Motor neuron (in vitro differentiated cells): Measurements from ENCODE around the gene FEZF2. TPM values are rescaled to one million over a fixed set of nuclear protein-coding genes. Genes with fewer than 3 reads are reported as not detected.

ENCODE experiments used
- ATAC-seq, 8 experiments: fragments of 200-7000 bp; cut with Tn5 transposase; replicated peaks in 6 of 8; 2 replicates each; pipeline ENCODE4 v1.8.0; 2021; ENCODE audit warnings: mild to moderate bottlenecking in 8 of 8, moderate library complexity in 8 of 8
- H3K27ac ChIP-seq, 2 donors: fragments of 250-450 bp; sonication (Bioruptor Pico); 2 replicates each; pipeline ENCODE4 v1.9.0; 2021; ENCODE audit warnings: antibody characterized with exemption in 2 of 2, mild to moderate bottlenecking in 2 of 2, moderate library complexity in 1 of 2
- H3K4me1 ChIP-seq, 2 donors: fragments of 250-450 bp; sonication (Bioruptor Pico); replicated peaks in 1 of 2; 2 replicates each; pipeline ENCODE4 v1.6.1; 2021; ENCODE audit warnings: antibody characterized with exemption in 2 of 2, mild to moderate bottlenecking in 2 of 2, moderate library complexity in 1 of 2
- H3K4me3 ChIP-seq, 5 donors: fragments of 250-450 bp; sonication (Bioruptor Pico); 2 replicates each; pipeline ENCODE4 v1.9.0; 2021; ENCODE audit warnings: antibody characterized with exemption in 5 of 5, mild to moderate bottlenecking in 5 of 5, moderate library complexity in 4 of 5
- WGBS, 10 experiments: fragments of 450-650 bp; shearing (Covaris generic); methylation state at CpG; one replicate each; pipeline ENCODE4 v1.0.0; 2022; 5-methylcytosine and 5-hydroxymethylcytosine counted together
- in situ Hi-C, 9 experiments: fragments of 400-800 bp; cut with MboI; loops; one replicate each; pipeline ENCODE4 v1.15.0; 2021; ENCODE audit warnings: low sequenced_read_pairs in 9 of 9, low pct_unique_long_range_greater_than_20kb in 2 of 9; ENCODE audit not compliant: unreplicated experiment in 9 of 9
- total RNA-seq, 8 experiments: library from RNA; unstranded; fragments of 300-600 nt; gene quantifications; 2 replicates each; pipeline versions ENCODE4 v1.2.3 to v1.2.4, GENCODE V29; 2022

Gene FEZF2
- total RNA-seq, result 1 to 10 TPM in 1 of 8 experiments, under 1 TPM in 3, not detected in 4; 0.15 to 1.6 (median 0.47) TPM

GRCh38 chr3:62373215-62373614 lies at the start of gene FEZF2:
FEZF2 (minus strand) TSS chr3:62373550; CDS start chr3:62372868, 682 bp downstream.
- 0% methylated on average over 2 of the region's 28 CpGs; no CpG with 5 or more reads in 9 of the 10 experiments for WGBS, 10 experiments
- peak in 4 of 8 experiments; percentile 24 to 31 (median 26) for ATAC-seq
- H3K4me1 ChIP-seq, result peaks cover 1 to 5% of the 10 kb centered on the region in 2 donors
- in situ Hi-C loops, result no loop called here
- peak within 1 kb of the TSS in 1 of 5 donors; percentile 7 for H3K4me3 ChIP-seq
- H3K27ac ChIP-seq, result no peak within 1 kb of the TSS

- peak in 4 of 8 experiments; percentile 36 to 73 (median 62) for ATAC-seq
- in situ Hi-C loops, result no loop called here
- Histone ChIP-seq H3K4me1 (peaks cover 5 to 9% of the 10 kb centered on the region in 2 donors), H3K27ac (no peak overlapping the region), H3K4me3 (no peak overlapping the region)
- 0 to 60% (median 24%) methylated on average over 1 to 9 of the region's 10 CpGs; no CpG with 5 or more reads in 6 of the 10 experiments for WGBS, 10 experiments
Measured at GRCh38 chr3:62421207-62421606, 47.9 kb upstream of the FEZF2 start.

GRCh38 chr3:62416144-62416543 lies 42.8 kb upstream of the FEZF2 start:
- ATAC-seq, result no peak
- Histone ChIP-seq H3K4me3 (no peak overlapping the region), H3K4me1 (peaks cover 15 to 20% of the 10 kb centered on the region in 2 donors), H3K27ac (no peak overlapping the region)
- 0 to 67% (median 24%) methylated on average over 1 to 3 of the region's 3 CpGs; no CpG with 5 or more reads in 1 of the 10 experiments for WGBS, 10 experiments
- in situ Hi-C loops, result no loop called here

GRCh38 chr3:62415312-62415801 lies 42.0 kb upstream of the FEZF2 start:
- H3K4me3 ChIP-seq, result no peak overlapping the region
- WGBS, 10 experiments, result 8 to 94% (median 39%) methylated on average over 2 to 4 of the region's 9 CpGs; no CpG with 5 or more reads in 4 of the 10 experiments
- ATAC-seq, result peak in 5 of 8 experiments; percentile 75 to 85 (median 82)
- H3K27ac ChIP-seq, result no peak overlapping the region
- in situ Hi-C loops, result no loop called here
- H3K4me1 ChIP-seq, result peaks cover 11 to 20% of the 10 kb centered on the region in 2 donors

- no peak overlapping the region for H3K4me3 ChIP-seq
- H3K27ac ChIP-seq, result no peak overlapping the region
- ATAC-seq, result no peak
- WGBS, 10 experiments, result 10 to 91% (median 25%) methylated on average over 1 to 4 of the region's 11 CpGs; no CpG with 5 or more reads in 4 of the 10 experiments
- peaks cover 11 to 20% of the 10 kb centered on the region in 2 donors for H3K4me1 ChIP-seq
- in situ Hi-C loops, result no loop called here
Measured at GRCh38 chr3:62414786-62415185, 41.4 kb upstream of the FEZF2 start.

GRCh38 chr3:62413687-62414086 lies 40.3 kb upstream of the FEZF2 start:
- Histone ChIP-seq H3K4me3 (no peak overlapping the region), H3K27ac (no peak overlapping the region), H3K4me1 (peaks cover 11 to 20% of the 10 kb centered on the region in 2 donors)
- in situ Hi-C loops, result no loop called here
- peak in 3 of 8 experiments; percentile 33 to 88 (median 76) for ATAC-seq
- WGBS, 10 experiments, result 10 to 100% (median 70%) methylated on average over 1 to 2 of the region's 2 CpGs; no CpG with 5 or more reads in 1 of the 10 experiments

GRCh38 chr3:62406945-62407344 lies 33.6 kb upstream of the FEZF2 start:
- in situ Hi-C loops, result no loop called here
- H3K4me3 ChIP-seq, result no peak overlapping the region
- H3K4me1 ChIP-seq, result no peaks in the 10 kb centered on the region
- no peak overlapping the region for H3K27ac ChIP-seq
- ATAC-seq, result no peak
- WGBS, 10 experiments, result 17 to 100% (median 67%) methylated on average over 1 to 2 of the region's 2 CpGs; no CpG with 5 or more reads in 1 of the 10 experiments

GRCh38 chr3:62405566-62405965 lies 32.2 kb upstream of the FEZF2 start:
- Histone ChIP-seq H3K4me1 (no peaks in the 10 kb centered on the region), H3K4me3 (no peak overlapping the region), H3K27ac (no peak overlapping the region)
- ATAC-seq, result no peak
- 42 to 100% (median 88%) methylated on average over 1 to 5 of the region's 6 CpGs; no CpG with 5 or more reads in 1 of the 10 experiments for WGBS, 10 experiments
- in situ Hi-C loops, result no loop called here

- ATAC-seq, result no peak
- 29 to 98% (median 86%) methylated on average over 1 to 5 of the region's 6 CpGs; no CpG with 5 or more reads in 2 of the 10 experiments for WGBS, 10 experiments
- H3K27ac ChIP-seq, result no peak overlapping the region
- no peaks in the 10 kb centered on the region for H3K4me1 ChIP-seq
- no peak overlapping the region for H3K4me3 ChIP-seq
- in situ Hi-C loops, result no loop called here
Measured at GRCh38 chr3:62405135-62405534, 31.8 kb upstream of the FEZF2 start.

- 40 to 95% (median 82%) methylated on average over 2 to 8 of the region's 8 CpGs for WGBS, 10 experiments
- no peak overlapping the region for H3K4me3 ChIP-seq
- ATAC-seq, result no peak
- in situ Hi-C loops, result no loop called here
- H3K27ac ChIP-seq, result no peak overlapping the region
- H3K4me1 ChIP-seq, result no peaks in the 10 kb centered on the region
Measured at GRCh38 chr3:62404321-62404720, 31.0 kb upstream of the FEZF2 start.

- in situ Hi-C loops, result no loop called here
- H3K4me1 ChIP-seq, result no peaks in the 10 kb centered on the region
- WGBS, 10 experiments, result 28 to 100% (median 84%) methylated on average over 2 to 3 of the region's 3 CpGs; no CpG with 5 or more reads in 2 of the 10 experiments
Measured at GRCh38 chr3:62403765-62404164, 30.4 kb upstream of the FEZF2 start.

GRCh38 chr3:62392626-62393292 lies 19.4 kb upstream of the FEZF2 start:
- H3K27ac ChIP-seq, result no peak overlapping the region
- in situ Hi-C loops, result no loop called here

More at GRCh38 chr3:62403765-62404164, 30.4 kb upstream of the FEZF2 start:
- H3K4me3 ChIP-seq, result no peak overlapping the region
- no peak overlapping the region for H3K27ac ChIP-seq
- no peak for ATAC-seq

GRCh38 chr3:62387251-62387650 lies 13.9 kb upstream of the FEZF2 start:
- Histone ChIP-seq H3K4me1 (no peaks in the 10 kb centered on the region), H3K27ac (no peak overlapping the region), H3K4me3 (no peak overlapping the region)
- in situ Hi-C loops, result no loop called here
- 33 to 100% (median 92%) methylated on average over 2 to 3 of the region's 3 CpGs; no CpG with 5 or more reads in 2 of the 10 experiments for WGBS, 10 experiments
- ATAC-seq, result no peak

More at GRCh38 chr3:62392626-62393292, 19.4 kb upstream of the FEZF2 start:
- ATAC-seq, result peak in 1 of 8 experiments; percentile 33
- Histone ChIP-seq H3K4me3 (no peak overlapping the region), H3K4me1 (no peaks in the 10 kb centered on the region)
- 15 to 100% (median 59%) methylated on average over 1 to 5 of the region's 5 CpGs for WGBS, 10 experiments
